H1 (cell line): ENCODE data around the gene AHRR. TPM values are rescaled to one million over a fixed set of nuclear protein-coding genes. Genes with fewer than 3 reads are reported as not detected.

Experiments used
- CEBPB ChIP-seq: IDR thresholded peaks from 2 replicates; pipeline ENCODE4 v1.6.1; 2012; ENCODE audit warnings: low read depth, low read length
- CREB1 ChIP-seq: IDR thresholded peaks from 2 replicates; pipeline ENCODE4 v1.6.1; 2012; ENCODE audit warnings: inconsistent platforms
- POLR2AphosphoS5 ChIP-seq: IDR thresholded peaks from 2 replicates; pipeline ENCODE4 v1.6.1; 2011; ENCODE audit warnings: low read depth, low read length
- RNF2 ChIP-seq: fragments of 200-900, 300-1000 bp; sonication (generic); IDR thresholded peaks from 2 replicates; pipeline ENCODE4 v1.7.1; 2016; ENCODE audit warnings: borderline replicate concordance, low read depth, mild to moderate bottlenecking, antibody characterized with exemption, low read length; ENCODE audit not compliant: poor library complexity, severe bottlenecking; ENCODE audit errors: missing control alignments
- SUZ12 ChIP-seq: fragments of 200-600 bp; sonication (generic); IDR thresholded peaks from 2 replicates; pipeline ENCODE4 v1.6.1; 2012; ENCODE audit warnings: mild to moderate bottlenecking, inconsistent platforms, low read length, moderate library complexity, mixed read lengths
- TCF12 ChIP-seq: IDR thresholded peaks from 2 replicates; pipeline ENCODE4 v1.6.1; 2011; ENCODE audit warnings: low read depth, mild to moderate bottlenecking, low read length
- polyA plus RNA-seq, 7 experiments: library from polyadenylated mRNA; depleted of rRNA in 3 of 7; stranded (reverse) in 5 of 7; unstranded in 2 of 7; fragments of >200 nt in 5 of 7; fragments of 200-250 nt in 2 of 7; gene quantifications; 1 replicate in 5 of 7; 2 replicates in 1 of 7; 4 replicates in 1 of 7; pipeline versions ENCODE4 v1.2.1 to v1.2.3, GENCODE V29; 2011 to 2013; ENCODE audit warnings: missing spikeins in 2 of 7, mixed read lengths in 2 of 7
- total RNA-seq: library from RNA; stranded (reverse); fragmentation: NEBNext Ultra II Directional; extraction: Animal tissue kit (Norgen Biotek cat#: 25700); gene quantifications from 2 replicates; pipeline ENCODE4 v1.2.1, GENCODE V29; 2021

AHRR gene
- total and polyA plus RNA-seq, 2 of the 8 experiments (the other 6 are each of a cell fraction or from before 2014, with no cell fraction given): 0.41 to 0.80 TPM

- no peak for TF ChIP-seq RNF2
- TF ChIP-seq TCF12: no peak
- TF ChIP-seq POLR2AphosphoS5: no peak
- no peak for TF ChIP-seq CEBPB
- TF ChIP-seq CREB1: no peak
- no peak for TF ChIP-seq SUZ12
Observed at GRCh38 chr5:439181-439580, 117.7 kb downstream of the AHRR start (continued).
